Motor neuron (in vitro differentiated cells): ENCODE results near the gene RIMBP3C. TPM values are rescaled to one million over a fixed set of nuclear protein-coding genes. Genes with fewer than 3 reads are reported as not detected.
"Not testable (repeated sequence)": the region's sequence is repeated elsewhere in the genome, so short reads cannot be mapped to it uniquely, and the experiment has no call there.

Experiments used
- ATAC-seq, 8 experiments: fragments of 200-7000 bp; cut with Tn5 transposase; replicated peaks in 6 of 8; 2 replicates each; pipeline ENCODE4 v1.8.0; 2021; ENCODE audit warnings: mild to moderate bottlenecking in 8 of 8, moderate library complexity in 8 of 8
- H3K27ac ChIP-seq, 2 donors: fragments of 250-450 bp; sonication (Bioruptor Pico); 2 replicates each; pipeline ENCODE4 v1.9.0; 2021; ENCODE audit warnings: antibody characterized with exemption in 2 of 2, mild to moderate bottlenecking in 2 of 2, moderate library complexity in 1 of 2
- H3K4me1 ChIP-seq, 2 donors: fragments of 250-450 bp; sonication (Bioruptor Pico); replicated peaks in 1 of 2; 2 replicates each; pipeline ENCODE4 v1.6.1; 2021; ENCODE audit warnings: antibody characterized with exemption in 2 of 2, mild to moderate bottlenecking in 2 of 2, moderate library complexity in 1 of 2
- H3K4me3 ChIP-seq, 5 donors: fragments of 250-450 bp; sonication (Bioruptor Pico); 2 replicates each; pipeline ENCODE4 v1.9.0; 2021; ENCODE audit warnings: antibody characterized with exemption in 5 of 5, mild to moderate bottlenecking in 5 of 5, moderate library complexity in 4 of 5
- WGBS, 10 experiments: fragments of 450-650 bp; shearing (Covaris generic); methylation state at CpG; one replicate each; pipeline ENCODE4 v1.0.0; 2022; 5-methylcytosine and 5-hydroxymethylcytosine counted together
- in situ Hi-C, 9 experiments: fragments of 400-800 bp; cut with MboI; loops; one replicate each; pipeline ENCODE4 v1.15.0; 2021; ENCODE audit warnings: low sequenced_read_pairs in 9 of 9, low pct_unique_long_range_greater_than_20kb in 2 of 9; ENCODE audit not compliant: unreplicated experiment in 9 of 9
- total RNA-seq, 8 experiments: library from RNA; unstranded; fragments of 300-600 nt; gene quantifications; 2 replicates each; pipeline versions ENCODE4 v1.2.3 to v1.2.4, GENCODE V29; 2022

RIMBP3C gene, protein sequence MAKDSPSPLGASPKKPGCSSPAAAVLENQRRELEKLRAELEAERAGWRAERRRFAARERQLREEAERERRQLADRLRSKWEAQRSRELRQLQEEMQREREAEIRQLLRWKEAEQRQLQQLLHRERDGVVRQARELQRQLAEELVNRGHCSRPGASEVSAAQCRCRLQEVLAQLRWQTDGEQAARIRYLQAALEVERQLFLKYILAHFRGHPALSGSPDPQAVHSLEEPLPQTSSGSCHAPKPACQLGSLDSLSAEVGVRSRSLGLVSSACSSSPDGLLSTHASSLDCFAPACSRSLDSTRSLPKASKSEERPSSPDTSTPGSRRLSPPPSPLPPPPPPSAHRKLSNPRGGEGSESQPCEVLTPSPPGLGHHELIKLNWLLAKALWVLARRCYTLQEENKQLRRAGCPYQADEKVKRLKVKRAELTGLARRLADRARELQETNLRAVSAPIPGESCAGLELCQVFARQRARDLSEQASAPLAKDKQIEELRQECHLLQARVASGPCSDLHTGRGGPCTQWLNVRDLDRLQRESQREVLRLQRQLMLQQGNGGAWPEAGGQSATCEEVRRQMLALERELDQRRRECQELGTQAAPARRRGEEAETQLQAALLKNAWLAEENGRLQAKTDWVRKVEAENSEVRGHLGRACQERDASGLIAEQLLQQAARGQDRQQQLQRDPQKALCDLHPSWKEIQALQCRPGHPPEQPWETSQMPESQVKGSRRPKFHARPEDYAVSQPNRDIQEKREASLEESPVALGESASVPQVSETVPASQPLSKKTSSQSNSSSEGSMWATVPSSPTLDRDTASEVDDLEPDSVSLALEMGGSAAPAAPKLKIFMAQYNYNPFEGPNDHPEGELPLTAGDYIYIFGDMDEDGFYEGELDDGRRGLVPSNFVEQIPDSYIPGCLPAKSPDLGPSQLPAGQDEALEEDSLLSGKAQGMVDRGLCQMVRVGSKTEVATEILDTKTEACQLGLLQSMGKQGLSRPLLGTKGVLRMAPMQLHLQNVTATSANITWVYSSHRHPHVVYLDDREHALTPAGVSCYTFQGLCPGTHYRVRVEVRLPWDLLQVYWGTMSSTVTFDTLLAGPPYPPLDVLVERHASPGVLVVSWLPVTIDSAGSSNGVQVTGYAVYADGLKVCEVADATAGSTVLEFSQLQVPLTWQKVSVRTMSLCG (N-terminal part only)
- under 1 TPM in 6 of 8 experiments, not detected in 2; 0.09 to 0.92 (median 0.20) TPM for total RNA-seq

DNA sequence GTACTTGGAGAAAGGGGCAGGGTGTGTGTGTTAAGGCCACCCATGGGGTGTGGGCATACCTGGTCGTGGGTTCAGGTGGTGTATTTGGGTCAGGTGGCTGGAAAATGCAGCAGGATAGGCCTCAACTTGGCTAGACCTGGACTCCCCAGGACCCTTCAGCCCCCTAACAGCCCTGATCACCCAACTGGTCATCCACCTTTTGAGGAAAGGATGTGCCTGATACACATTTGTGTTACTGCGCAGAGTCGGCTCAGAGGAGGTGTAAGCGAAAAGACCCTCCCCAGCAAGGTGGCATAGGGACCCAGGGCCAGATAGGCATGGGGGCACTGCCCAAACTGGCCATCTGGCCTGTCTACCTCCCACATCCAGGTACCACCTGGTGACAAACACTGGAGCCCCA lies at the start of gene RIMBP3C:
Gene RIMBP3C, minus strand, starts transcription at position 101 of the 400 bp plus-strand sequence. CDS start 485 bp downstream, outside the sequence.
- H3K27ac ChIP-seq, in situ Hi-C loops, H3K4me1 ChIP-seq, ATAC-seq, H3K4me3 ChIP-seq: not testable (repeated sequence)
- WGBS, 10 experiments, result no CpG with 5 or more reads among the region's 4 CpGs

DNA sequence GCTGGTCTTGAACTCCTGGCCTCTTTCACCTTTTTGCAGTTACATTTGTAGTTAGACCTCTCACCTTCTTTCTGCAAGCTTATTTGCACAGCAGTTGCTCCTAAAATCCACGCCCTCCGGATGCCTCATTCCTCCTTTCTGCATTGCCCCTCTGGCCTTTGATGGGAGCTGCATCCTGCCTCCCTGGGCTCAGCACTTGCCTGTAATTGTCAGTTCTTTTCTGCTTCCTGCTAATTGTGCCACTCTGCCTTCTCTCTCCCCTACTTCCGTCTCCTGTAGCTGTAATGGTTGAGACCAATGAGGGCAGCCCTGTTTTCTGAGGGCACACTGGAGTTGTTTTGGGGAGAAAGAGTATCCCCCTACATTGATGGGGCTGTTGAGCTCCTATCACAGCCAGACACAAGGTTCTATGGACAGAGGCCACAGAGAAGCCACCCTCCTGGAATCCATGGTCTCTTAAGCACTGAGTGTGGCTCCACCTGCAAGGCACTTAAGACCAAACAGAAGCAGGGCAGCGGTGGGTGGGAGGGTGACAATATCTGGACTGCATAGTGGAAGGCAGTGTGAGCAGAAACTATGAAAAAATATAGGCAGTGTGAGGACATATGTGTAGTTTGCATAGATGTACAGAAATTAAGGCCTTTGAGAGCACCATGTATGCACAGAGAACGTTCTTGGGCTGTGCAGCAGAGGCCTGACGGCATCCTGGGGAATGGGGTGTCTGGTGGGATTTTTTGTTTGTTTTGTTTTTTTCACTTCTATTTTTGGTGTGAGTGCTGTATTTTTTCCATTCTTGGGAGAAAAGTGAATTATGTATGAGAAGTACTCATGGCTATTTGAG lies 48.0 kb upstream of the RIMBP3C start:
- WGBS, 10 experiments, result 80 to 100% (median 88%) methylated on average over 1 to 5 of the region's 6 CpGs; no CpG with 5 or more reads in 2 of the 10 experiments
- no peak for ATAC-seq
- Histone ChIP-seq H3K4me3 (no peak overlapping the region), H3K4me1 (no peaks in the 10 kb centered on the region), H3K27ac (peak overlapping the region in 1 of 2 donors; percentile 46)
- in situ Hi-C loops, result loop anchor here in 1 of 9 experiments (25.0 kb wide), 1 partner anchor 88 kb away; no protein-coding TSS in a partner anchor

DNA sequence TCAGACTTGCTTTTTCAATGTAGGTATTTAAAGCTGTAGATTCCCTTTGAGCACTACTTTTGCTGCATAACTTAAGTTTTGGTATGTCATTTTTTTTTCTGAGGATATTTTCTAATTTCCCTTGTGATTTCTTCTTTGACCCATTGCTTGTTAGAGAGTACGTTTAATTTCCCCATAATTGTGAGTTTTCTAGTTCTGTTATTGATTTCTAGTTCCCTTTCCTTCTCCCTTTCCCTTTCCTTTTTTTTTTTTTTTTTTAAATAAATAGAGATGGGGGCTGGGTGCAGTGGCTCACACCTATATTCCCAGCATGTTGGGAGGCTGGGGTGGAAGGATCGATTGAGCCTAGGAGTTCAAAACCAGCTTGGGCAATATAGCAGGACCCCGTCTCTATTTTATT lies 47.0 kb upstream of the RIMBP3C start:
- in situ Hi-C loops, result loop anchor here in 1 of 9 experiments (25.0 kb wide), 1 partner anchor 89 kb away; no protein-coding TSS in a partner anchor
- H3K4me1 ChIP-seq, result no peaks in the 10 kb centered on the region
- 84 to 100% (median 92%) methylated on average over 1 to 3 of the region's 3 CpGs; no CpG with 5 or more reads in 1 of the 10 experiments for WGBS, 10 experiments
- no peak overlapping the region for H3K27ac ChIP-seq
- H3K4me3 ChIP-seq, result no peak overlapping the region
- ATAC-seq, result no peak

DNA sequence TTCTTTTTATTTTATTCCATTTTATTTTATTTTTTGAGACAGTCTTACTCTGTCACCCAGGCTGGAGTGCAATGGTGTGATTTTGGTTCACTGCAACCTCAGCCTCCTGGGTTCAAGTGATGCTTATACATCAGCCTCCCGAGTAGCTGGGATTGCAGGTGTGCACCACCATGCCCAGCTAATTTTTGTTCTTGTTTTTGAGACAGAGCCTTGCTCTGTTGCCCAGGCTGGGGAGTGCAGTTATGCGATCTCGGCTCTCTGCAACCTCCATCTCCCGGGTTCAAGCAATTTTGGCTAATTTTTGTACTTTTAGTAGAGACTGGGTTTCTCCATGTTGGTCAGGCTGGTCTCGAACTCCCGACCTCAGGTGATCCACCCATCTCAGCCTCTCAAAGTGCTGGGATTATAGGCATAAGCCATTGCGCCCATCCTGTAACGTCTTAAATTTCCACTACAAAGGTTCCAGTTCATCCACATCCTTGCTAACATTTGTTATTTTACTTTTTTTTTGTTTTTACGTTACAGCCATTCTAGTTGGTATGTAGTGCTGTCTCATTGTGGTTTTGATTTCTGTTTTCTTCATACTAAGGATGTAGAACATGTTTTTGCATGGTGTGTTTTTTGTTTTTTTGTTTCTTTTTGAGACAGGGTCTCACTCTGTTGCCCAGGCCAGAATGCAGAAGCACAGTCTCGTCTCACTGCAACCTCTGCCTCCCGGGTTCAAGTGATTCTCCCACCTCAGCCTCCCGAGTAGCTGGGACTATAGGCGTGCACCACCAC lies 45.3 kb upstream of the RIMBP3C start:
- WGBS, 10 experiments, result 90 to 100% (median 98%) methylated on average over 4 to 9 of the region's 13 CpGs

DNA sequence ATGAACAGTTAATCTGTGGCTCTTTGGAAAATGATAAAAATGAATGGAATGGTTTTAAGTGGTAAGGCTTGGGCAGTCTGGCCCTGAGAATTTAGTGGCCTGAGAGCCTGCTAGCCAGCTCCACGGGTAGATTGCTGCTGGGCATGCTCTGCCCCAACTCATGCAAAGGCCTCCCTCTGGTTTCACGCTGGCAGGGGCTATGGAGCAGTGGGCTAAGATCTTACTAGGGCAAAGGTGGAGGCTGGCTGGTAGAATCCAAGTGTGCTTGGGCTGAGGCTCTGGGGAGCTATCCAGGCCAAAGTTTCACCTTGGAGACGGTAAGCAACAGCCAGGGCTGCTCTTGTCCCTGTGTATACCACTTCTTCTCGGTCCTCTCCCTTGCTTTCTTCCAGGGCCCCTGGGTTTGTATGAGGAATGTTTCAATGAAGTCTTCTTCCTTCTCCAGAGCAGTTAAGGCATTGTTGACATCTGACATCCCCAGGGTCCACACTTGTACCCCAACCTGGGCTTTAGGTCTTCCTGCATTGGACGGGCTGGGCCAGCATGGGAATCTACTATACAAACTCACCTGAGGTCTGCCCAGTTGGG lies 43.7 kb upstream of the RIMBP3C start:
- 75 to 100% (median 92%) methylated on average over 1 to 3 of the region's 5 CpGs; no CpG with 5 or more reads in 4 of the 10 experiments for WGBS, 10 experiments
- peak in 2 of 8 experiments; percentile 33 to 97 for ATAC-seq
- H3K4me3 ChIP-seq, result no peak overlapping the region
- no peaks in the 10 kb centered on the region for H3K4me1 ChIP-seq
- peak overlapping the region; percentile 19 to 30 for H3K27ac ChIP-seq
- in situ Hi-C loops, result loop anchor here in 1 of 9 experiments (25.0 kb wide), 1 partner anchor 92 kb away; no protein-coding TSS in a partner anchor

More for the DNA sequence above, 45.3 kb upstream of the RIMBP3C start:
- not testable (repeated sequence) for ATAC-seq, H3K27ac ChIP-seq, H3K4me3 ChIP-seq, H3K4me1 ChIP-seq
- in situ Hi-C loops, result loop anchor here in 1 of 9 experiments (25.0 kb wide), 1 partner anchor 91 kb away; no protein-coding TSS in a partner anchor

DNA sequence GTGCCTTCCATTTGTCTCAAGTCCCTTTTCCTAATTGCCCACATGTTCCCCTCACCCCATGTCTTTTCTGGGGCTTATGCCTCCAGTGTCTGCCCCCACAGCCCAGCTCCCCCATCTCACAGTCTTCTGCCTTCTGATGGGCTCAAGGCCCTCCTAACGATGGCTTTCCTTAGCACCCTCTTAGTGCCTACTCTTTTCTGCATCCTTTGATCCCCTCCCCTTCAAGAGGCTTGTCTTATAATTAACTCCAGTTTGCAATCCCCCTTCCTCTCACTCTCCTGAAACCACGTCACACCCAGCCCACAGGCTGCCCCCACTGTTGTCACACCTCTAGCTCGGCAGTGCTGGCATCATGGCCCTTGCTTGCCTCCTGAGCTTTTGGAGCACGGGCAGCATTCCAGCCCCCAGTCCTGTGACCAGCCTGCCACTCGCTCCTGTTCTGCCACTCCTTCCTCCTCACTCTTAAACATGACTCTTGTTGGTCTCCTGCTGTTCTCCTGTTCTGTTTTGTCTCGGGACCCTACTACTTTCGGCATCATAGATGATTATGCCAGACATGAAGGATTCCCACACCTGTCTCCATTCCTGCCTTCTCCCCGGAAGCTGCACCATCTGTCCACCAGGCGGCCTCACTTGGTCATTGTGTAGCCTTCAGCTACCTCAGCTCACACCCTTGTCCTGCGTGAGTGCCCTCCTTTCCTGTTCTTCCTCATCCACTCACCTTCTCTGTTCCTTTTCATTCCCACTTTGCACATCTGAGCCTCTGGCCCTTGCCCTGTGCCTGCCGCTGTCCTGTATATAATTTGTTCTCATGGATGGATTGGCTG lies 42.4 kb upstream of the RIMBP3C start:
- WGBS, 10 experiments, result 65 to 94% (median 89%) methylated on average over 2 to 5 of the region's 11 CpGs; no CpG with 5 or more reads in 4 of the 10 experiments
- Histone ChIP-seq H3K4me3 (no peak overlapping the region), H3K4me1 (no peaks in the 10 kb centered on the region), H3K27ac (peak overlapping the region; percentile 18 to 42)
- in situ Hi-C loops, result loop anchor here in 1 of 9 experiments (25.0 kb wide), 1 partner anchor 94 kb away; no protein-coding TSS in a partner anchor
- ATAC-seq, result peak in 3 of 8 experiments; percentile 48 to 73 (median 50)

DNA sequence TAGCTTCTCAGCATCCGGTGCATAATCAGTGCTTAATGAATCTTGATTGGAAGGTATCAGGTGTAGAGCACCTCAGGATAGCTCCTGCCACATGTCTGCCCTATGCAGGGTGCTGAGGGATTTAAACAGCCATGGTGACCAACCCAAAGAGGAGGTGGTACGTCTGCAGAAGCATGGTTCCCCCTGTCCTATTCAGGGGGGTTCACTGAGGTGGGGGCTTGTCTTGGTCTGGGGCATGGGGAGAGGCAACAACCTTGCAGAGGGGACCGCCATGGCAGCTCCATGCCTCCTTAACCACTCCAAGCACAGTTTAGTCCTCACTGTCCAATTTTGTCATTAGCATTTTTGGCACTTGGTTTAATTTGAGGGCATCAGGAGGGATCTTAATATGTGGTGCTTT lies 41.2 kb upstream of the RIMBP3C start:
- in situ Hi-C loops, result loop anchor here in 1 of 9 experiments (25.0 kb wide), 1 partner anchor 95 kb away; no protein-coding TSS in a partner anchor
- no peak for ATAC-seq
- Histone ChIP-seq H3K4me3 (no peak overlapping the region), H3K27ac (peak overlapping the region in 1 of 2 donors; percentile 56), H3K4me1 (no peaks in the 10 kb centered on the region)
- 80 to 100% (median 100%) methylated on average over 1 of the region's 3 CpGs; no CpG with 5 or more reads in 7 of the 10 experiments for WGBS, 10 experiments

DNA sequence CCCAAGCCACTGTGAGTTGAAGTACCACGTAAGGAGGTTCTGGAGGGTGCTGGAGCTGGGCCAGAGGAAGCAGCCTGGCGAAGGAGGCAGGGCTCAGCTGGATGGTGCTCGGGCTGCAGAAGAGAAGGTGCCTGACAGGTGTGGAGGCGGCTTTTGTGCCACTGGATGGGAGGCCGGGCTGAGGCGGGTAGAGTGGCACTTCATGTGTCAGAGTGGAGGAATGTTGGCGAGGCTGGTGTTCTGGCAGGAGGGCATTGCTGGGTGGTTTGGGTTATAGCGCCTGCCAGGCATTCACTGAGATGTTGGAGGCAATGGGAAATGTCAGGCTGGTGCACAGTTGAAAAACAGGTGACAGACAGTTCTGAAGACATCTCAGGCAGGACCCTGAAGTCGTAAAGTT lies 40.4 kb upstream of the RIMBP3C start:
- 57 to 100% (median 95%) methylated on average over 1 to 7 of the region's 9 CpGs; no CpG with 5 or more reads in 5 of the 10 experiments for WGBS, 10 experiments
- ATAC-seq, result no peak
- Histone ChIP-seq H3K27ac (peak overlapping the region in 1 of 2 donors; percentile 49), H3K4me1 (no peaks in the 10 kb centered on the region), H3K4me3 (no peak overlapping the region)
- in situ Hi-C loops, result loop anchor here in 1 of 9 experiments (25.0 kb wide), 1 partner anchor 96 kb away; no protein-coding TSS in a partner anchor

DNA sequence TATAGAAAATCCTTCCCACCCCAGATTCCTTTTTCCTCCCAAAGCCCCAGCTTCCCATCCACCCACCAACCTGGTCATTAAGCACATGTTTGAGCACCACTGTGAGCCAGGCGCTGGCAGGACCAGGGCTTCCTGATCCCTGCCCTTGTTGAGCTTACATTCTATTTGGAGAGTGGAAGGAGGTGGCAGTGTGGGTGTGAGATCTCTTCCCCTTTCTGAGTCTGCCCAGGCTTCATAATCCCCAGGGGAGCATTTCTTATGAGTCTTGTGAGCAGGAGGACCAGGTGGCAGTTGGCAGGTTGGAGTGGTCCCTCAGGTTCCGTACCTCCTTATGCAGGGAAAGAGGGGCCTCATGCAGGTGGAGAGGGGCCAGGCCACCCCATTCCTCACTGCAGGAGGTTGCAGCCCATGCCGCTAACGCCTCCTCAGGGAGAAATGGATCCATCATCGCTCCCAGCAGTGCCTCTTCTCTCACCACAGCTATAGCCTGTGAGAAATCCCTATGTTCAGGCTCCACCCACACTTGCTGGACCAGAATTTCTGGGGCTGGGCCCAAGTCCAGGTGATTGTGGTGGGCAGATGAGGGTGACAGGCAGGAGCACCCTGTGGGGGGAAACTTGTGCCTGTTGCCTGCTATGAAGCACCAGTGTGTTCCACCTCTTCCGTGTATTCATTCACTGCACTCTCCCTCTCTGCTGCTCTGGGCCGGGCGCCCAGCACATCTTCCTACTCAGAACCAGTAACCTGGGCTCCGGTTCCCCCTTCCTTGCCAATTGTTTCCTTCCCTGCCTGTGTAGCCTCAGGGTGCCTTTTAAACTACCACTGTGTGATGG lies 39.8 kb upstream of the RIMBP3C start:
- H3K4me3 ChIP-seq, result no peak overlapping the region
- no peaks in the 10 kb centered on the region for H3K4me1 ChIP-seq
- no peak for ATAC-seq
- in situ Hi-C loops, result loop anchor here in 1 of 9 experiments (25.0 kb wide), 1 partner anchor 96 kb away; no protein-coding TSS in a partner anchor
- peak overlapping the region in 1 of 2 donors; percentile 49 for H3K27ac ChIP-seq
- WGBS, 10 experiments, result 73 to 100% (median 92%) methylated on average over 2 to 4 of the region's 9 CpGs; no CpG with 5 or more reads in 5 of the 10 experiments
